Kidney (tissue), 14 donors: ENCODE data around the gene PACS1. TPM values are rescaled to one million over a fixed set of nuclear protein-coding genes. Genes with fewer than 3 reads are reported as not detected.

ENCODE experiments used
- DNase-seq, 5 donors: peaks; one replicate each; pipeline ENCODE4 v3.0.0-alpha.2; 2013 to 2020
- FAIRE-seq: peaks from 2 replicates; lab custom pipeline; 2012; peaks lifted over from hg19 to GRCh38; lab: Jason Lieb, UNC
- H3K27ac ChIP-seq, 2 donors: one replicate each; pipeline ENCODE4 v1.7.0; 2013; ENCODE audit warnings: low read depth in 2 of 2, low read length in 2 of 2, inconsistent platforms in 1 of 2
- H3K27me3 ChIP-seq: one replicate; pipeline ENCODE4 v1.7.1; 2013; ENCODE audit warnings: low read length, inconsistent platforms; ENCODE audit not compliant: control insufficient read depth, insufficient read depth
- H3K36me3 ChIP-seq, 3 donors: one replicate each; pipeline versions ENCODE4 v1.7.0 to v1.7.1; 2013; ENCODE audit warnings: low read length in 3 of 3, control low read depth in 1 of 3, inconsistent platforms in 1 of 3; ENCODE audit not compliant: insufficient read depth in 3 of 3, control insufficient read depth in 2 of 3
- H3K4me1 ChIP-seq, 3 donors: one replicate each; pipeline versions ENCODE4 v1.7.0 to v1.7.1; 2013; ENCODE audit warnings: low read length in 3 of 3, inconsistent platforms in 1 of 3, low read depth in 1 of 3; ENCODE audit not compliant: control insufficient read depth in 2 of 3, insufficient read depth in 2 of 3
- H3K4me3 ChIP-seq, 3 donors: one replicate each; pipeline versions ENCODE4 v1.7.0 to v1.8.1; 2013; ENCODE audit warnings: low read length in 3 of 3, control low read depth in 1 of 3, inconsistent platforms in 1 of 3
- H3K9ac ChIP-seq, 3 donors: one replicate each; pipeline versions ENCODE4 v1.7.0 to v1.7.1; 2013; ENCODE audit warnings: low read length in 3 of 3, control low read depth in 1 of 3, inconsistent platforms in 1 of 3
- H3K9me3 ChIP-seq, 3 donors: one replicate each; pipeline versions ENCODE4 v1.7.0 to v1.7.1; 2013; ENCODE audit warnings: low read length in 3 of 3, control low read depth in 1 of 3, inconsistent platforms in 1 of 3; ENCODE audit not compliant: control insufficient read depth in 2 of 3, insufficient read depth in 1 of 3
- intact Hi-C: fragments of 100-400 bp; cut with DNase I; formaldehyde crosslinking; loops from one replicate; pipeline ENCODE4 v1.11.1; 2022
- polyA plus RNA-seq: library from polyadenylated mRNA; stranded (reverse); fragments of 350-450 nt; fragmentation: Illumina TruSeq; extraction: RNeasy Lipid Tissue Mini Kit (QIAGEN cat#74804); gene quantifications from one replicate; pipeline ENCODE4 v1.2.3, GENCODE V29; 2014; ENCODE audit warnings: low read depth, low replicate concordance; ENCODE audit not compliant: insufficient read depth
- total RNA-seq: library from RNA; stranded (reverse); fragmentation: NEBNext Ultra II Directional; extraction: Animal tissue kit (Norgen Biotek cat#: 25700); gene quantifications from one replicate; pipeline ENCODE4 v1.2.1, GENCODE V29; 2021
- TF ChIP-seq, protein P1 (sequence below): IDR thresholded peaks from 3 replicates; pipeline ENCODE4 v1.5.1; 2012; ENCODE audit warnings: mild to moderate bottlenecking, moderate library complexity, borderline replicate concordance; ENCODE audit not compliant: insufficient read depth; ENCODE audit errors: extremely low read depth
- donor health status: control.
- donor health status: control.
- donor health status: control.
- donor health status: control.
- donor health status: control.
- donor health status: DM: yes; HTN: yes; CAD: no.
- donor health status: Normal renal cell carcinoma (clear cell type).

The PACS1 gene
- total and polyA plus RNA-seq, 2 donors from 2014 or later = 23.7 to 91.8 TPM

DNA sequence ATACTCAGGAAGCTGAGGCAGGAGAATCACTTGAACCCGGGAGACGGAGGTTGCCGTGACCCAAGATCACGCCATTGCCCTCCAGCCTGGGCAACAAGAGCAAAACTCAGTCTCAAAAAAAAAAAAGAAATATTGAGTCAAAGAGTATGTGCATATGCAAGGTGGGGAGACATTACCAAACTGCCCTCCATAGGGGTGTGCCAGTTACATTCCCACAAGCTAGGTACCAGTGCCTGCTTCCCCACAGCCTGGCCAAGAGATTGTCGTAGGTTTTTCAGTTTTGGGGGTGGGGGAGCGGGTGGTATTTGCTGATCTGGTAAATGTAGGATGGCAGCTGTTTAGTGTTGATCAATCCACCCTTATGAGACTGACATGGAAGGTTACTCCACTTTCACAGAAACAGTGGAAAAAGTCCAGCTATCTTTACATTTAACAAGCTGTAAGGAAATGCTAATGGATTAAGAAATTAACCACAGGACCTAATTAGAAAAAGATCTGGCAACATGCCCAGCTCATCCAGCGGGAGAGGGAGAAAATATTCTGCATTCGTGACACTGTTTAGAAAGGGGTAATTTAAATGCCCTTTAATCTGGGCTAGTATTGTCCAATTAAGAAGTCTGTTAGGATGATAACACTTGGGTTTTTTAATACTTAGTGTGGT lies 89.4 kb downstream of the PACS1 start:
- H3K4me3 ChIP-seq = no peak overlapping the region
- intact Hi-C loops = no loop called here
- H3K36me3 ChIP-seq = no peaks in the 10 kb centered on the region
- H3K9me3 ChIP-seq = no peaks in the 10 kb centered on the region
- DNase-seq (no peak), FAIRE-seq (no peak)
- peaks cover 0 to 2% (median 0%) of the 10 kb centered on the region in 3 donors for H3K4me1 ChIP-seq
- no peak overlapping the region for H3K9ac ChIP-seq
- TF ChIP-seq, protein P1, sequence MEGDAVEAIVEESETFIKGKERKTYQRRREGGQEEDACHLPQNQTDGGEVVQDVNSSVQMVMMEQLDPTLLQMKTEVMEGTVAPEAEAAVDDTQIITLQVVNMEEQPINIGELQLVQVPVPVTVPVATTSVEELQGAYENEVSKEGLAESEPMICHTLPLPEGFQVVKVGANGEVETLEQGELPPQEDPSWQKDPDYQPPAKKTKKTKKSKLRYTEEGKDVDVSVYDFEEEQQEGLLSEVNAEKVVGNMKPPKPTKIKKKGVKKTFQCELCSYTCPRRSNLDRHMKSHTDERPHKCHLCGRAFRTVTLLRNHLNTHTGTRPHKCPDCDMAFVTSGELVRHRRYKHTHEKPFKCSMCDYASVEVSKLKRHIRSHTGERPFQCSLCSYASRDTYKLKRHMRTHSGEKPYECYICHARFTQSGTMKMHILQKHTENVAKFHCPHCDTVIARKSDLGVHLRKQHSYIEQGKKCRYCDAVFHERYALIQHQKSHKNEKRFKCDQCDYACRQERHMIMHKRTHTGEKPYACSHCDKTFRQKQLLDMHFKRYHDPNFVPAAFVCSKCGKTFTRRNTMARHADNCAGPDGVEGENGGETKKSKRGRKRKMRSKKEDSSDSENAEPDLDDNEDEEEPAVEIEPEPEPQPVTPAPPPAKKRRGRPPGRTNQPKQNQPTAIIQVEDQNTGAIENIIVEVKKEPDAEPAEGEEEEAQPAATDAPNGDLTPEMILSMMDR = no peak
- H3K27me3 ChIP-seq = no peaks in the 10 kb centered on the region
- H3K27ac ChIP-seq = no peak overlapping the region

DNA sequence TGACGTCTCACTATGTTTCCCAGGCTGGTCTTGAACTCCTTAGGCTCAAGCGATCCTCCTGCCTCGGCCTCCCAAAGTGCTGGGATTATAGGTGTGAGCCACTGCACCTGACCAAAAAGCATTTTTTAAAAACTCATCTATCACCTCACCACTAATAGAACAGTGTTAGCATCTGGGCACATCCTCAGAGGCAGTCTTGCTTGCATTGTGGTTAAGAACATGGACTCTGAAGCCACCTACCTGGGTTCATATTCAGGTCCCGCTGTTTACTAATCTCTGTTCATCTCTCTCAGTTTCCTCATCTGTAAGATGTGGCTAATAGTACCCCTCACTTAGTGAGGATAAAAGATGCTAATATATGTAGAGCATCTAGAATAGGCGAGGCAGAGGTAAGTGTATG lies 90.6 kb downstream of the PACS1 start:
- no peaks in the 10 kb centered on the region for H3K36me3 ChIP-seq
- H3K9me3 ChIP-seq = no peaks in the 10 kb centered on the region
- no peak overlapping the region for H3K9ac ChIP-seq
- DNase-seq (no peak), FAIRE-seq (no peak)
- no peak overlapping the region for H3K27ac ChIP-seq
- TF ChIP-seq, protein P1 = no peak
- no peak overlapping the region for H3K4me3 ChIP-seq
- peaks cover 0 to 2% (median 0%) of the 10 kb centered on the region in 3 donors for H3K4me1 ChIP-seq
- no peaks in the 10 kb centered on the region for H3K27me3 ChIP-seq
- intact Hi-C loops = no loop called here

DNA sequence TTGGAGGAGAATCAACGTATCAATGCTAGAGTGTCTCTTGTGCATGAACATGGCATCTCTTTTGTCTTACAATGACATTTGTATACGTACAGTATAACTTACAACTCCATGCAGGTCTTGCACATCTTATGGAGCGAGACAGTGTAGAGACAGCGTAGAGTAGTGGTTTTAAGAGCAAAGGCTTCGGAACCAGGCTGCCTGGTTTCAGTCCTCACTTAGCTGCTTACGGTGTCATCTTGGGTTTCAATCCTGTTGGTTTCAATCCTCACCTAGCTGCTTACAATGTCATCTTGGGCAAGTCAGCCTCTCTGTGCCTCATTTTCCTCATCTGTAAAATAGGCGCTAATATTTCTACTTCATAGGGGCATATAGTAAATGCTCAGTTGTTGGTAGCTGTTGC lies 98.2 kb downstream of the PACS1 start:
- H3K9me3 ChIP-seq = no peaks in the 10 kb centered on the region
- H3K36me3 ChIP-seq = no peaks in the 10 kb centered on the region
- H3K4me3 ChIP-seq = no peak overlapping the region
- TF ChIP-seq, protein P1 = no peak
- intact Hi-C loops = no loop called here
- no peak for DNase-seq
- H3K27ac ChIP-seq = no peak overlapping the region
- H3K27me3 ChIP-seq = no peaks in the 10 kb centered on the region
- no peak for FAIRE-seq
- no peak overlapping the region for H3K9ac ChIP-seq
- no peaks in the 10 kb centered on the region for H3K4me1 ChIP-seq
